GM21526 (cell line): Measurements from ENCODE around the gene CFAP97D2.
"Not testable (repeated sequence)": the region's sequence is repeated elsewhere in the genome, so short reads cannot be mapped to it uniquely, and the experiment has no call there.

Experiments used
- ATAC-seq: cut with Tn5 transposase; IDR thresholded peaks from one replicate; pipeline ENCODE4 v1.9.1; 2021; ENCODE audit warnings: moderate library complexity; ENCODE audit not compliant: unreplicated experiment, low FRiP score

CFAP97D2 gene

DNA sequence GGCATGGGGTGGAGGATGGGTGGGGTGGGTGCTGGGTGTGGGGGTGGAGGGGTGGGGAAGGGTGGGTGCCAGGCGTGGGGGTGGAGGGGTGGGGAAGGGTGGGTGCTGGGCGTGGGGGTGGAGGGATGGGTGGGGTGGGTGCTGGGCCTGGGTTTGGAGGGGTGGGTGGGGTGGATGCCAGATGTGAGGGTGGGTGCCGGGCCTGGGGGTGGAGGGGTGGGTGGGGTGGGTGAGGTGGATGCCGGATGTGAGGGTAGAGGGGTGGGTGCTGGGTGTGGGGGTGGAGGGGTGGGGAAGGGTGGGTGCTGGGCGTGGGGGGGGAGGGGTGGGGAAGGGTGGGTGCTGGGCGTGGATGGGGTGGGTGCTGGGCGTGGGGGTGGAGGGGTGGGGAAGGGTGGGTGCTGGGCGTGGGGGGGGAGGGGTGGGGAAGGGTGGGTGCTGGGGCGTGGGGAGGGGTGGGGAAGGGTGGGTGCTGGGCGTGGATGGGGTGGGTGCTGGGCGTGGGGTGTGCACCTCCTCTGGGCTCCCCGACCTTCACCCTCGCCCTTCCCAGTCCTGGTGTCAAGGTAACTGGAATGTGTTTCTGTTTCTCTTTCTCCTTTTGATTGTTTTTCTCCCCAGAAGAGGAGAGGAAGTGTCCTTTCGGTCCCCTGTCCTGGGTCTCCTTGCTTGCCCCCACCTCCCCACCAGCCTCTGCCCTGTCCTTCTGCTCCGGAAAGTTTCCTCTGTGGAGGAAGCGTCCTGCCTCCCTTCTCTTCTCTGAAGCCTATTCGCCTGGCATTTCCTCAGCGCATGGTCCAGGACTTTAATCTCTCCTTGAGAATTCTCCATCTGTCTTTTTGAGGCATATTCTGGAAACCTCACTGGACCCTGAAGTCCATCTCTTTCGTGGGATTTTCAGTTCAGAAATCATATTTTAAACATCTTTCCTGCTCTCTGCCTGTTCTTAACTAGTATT lies 22.9 kb upstream of the CFAP97D2 start:
- no peak for ATAC-seq

DNA sequence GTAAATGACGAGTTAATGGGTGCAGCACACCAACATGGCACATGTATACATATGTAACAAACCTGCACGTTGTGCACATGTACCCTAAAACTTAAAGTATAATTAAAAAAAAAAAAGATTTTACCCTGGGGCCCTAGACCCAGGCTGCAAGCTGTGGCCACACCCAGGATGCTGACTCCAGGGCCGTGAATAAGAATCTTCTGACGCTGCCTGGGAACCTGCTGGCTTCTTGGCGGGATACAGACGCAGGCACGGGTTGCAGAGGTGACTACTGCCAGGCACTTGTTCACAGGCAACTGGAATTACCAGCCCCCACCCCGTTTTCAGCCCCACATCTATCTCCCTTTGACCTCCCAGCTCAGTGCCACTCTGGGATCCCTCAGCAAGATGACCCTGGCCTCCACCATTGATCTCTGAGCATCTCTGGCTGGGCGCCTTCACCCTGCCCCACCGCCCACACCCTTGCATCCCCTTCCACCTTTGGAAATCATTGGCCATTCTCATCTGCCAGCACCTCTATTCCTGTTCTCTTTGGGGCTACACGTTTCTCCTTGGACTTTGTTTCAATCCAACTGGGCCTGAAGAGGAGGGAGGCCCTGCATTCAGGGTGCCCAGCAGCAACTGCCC lies 21.1 kb upstream of the CFAP97D2 start:
- ATAC-seq, result no peak

DNA sequence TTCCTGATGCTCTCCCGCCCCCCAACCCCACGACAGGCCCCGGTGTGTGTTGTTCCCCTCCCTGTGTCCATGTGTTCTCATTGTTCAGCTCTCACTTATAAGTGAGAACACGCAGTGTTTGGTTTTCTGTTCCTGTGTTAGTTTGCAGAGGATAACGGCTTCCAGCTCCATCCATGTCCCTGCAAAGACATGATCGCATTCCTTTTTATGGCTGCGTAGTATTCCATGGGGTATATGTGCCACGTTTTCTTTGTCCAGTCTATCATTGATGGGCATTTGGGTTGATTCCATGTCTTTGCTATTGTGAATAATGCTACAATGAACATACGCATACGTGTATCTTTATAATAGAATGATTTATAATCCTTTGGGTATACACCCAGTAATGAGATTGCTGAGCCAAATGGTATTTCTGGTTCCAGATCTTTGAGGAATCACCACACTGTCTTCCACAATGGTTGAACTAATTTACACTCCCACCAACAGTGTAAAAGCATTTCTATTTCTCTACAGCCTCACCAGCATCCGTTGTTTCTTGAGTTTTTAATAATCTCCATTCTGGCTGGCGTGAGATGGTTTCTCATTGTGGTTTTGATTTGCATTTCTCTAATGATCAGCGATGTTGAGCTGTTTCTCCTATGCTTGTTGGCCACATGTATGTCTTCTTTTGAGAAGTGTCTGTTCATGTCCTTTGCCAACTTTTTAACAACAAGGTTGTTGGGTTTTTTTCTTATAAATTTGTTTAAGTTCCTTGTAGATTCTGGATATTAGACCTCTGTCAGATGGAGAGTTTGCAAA lies 20.0 kb upstream of the CFAP97D2 start:
- ATAC-seq, result not testable (repeated sequence)

DNA sequence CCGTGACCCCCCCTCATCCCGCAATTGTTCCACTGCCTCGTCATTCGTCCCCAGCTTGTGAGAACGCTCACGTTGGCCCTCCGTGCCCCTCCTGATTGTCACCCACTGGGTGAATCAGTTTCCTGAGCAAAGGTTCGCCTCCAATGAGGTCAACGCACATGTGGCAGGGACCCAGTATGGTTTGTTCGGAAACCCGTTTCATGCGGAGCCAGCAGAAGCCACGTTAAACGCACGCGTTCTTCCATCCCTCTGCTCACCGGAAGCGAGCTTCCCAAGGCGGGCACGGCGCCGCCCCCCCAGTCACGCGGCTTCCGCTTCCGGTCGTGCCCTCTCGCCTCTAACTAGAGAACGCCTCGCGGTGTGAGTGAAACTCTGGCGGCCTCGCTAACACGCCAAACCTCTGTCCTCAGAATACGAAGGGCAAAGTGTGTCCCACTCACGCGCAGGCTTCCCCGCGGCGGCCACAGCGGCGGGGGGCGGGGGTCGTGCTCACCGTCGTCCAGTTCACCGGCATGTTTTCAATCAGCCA lies 18.0 kb upstream of the CFAP97D2 start:
- no peak for ATAC-seq

DNA sequence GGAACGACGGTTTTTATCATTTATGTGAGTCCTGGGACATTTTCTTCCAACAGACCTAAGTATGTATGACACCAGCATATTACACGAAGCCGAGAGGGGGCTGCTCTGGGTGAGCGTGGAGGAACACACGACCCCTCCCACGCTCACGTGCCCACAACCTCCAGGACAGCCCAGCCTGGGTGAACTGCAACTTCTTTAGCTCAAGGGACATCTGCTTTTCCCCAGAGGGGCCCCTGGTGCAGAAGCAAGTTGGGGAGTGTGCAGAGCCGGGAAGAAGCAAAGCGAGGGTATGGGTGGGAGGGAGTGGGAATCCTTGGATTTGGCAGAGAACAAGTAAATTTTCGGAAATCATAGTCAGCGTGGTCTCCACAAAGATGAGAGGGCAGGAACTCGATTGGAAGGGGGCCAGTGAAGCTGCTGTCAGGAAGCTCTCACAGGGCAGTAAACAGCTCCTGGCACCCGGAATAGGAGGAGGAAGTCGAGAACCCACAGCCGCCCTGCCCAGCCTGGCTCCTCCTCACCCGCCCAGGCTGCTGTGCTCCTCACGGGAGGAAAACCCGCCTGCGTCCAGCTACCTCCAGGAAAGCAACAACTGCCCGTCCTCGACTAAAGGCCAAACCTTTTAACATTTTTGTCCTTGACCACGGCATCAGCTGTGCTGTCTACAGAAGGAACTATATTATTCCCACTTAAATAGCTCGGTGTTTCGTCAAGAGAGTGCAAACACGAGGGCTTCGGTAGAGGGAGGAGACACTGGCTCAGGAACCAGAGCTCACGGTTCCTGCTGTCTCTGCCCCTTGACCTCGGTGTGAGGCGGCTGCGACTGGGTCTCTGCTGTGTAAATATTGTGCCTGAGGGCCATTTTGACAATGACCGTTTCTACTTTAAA lies 17.2 kb upstream of the CFAP97D2 start:
- no peak for ATAC-seq

DNA sequence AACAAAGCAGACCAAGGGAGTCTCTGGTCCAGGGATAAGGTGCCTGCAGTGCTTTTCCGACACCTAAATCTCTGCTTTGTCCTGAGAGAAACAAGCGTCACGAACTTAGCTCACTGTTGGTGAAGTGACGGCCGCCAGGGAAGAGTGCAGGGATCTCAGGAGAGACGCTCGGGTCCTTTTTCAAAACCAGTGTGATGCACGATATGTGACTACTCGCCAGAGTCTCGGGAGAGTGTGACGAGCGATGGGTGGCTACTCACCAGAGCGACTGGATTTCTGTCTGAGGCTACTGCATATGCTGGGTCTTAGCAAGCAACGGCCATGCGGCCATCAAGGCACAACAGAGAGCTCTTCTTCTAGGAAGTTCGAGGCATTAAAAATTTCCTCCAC lies 16.5 kb upstream of the CFAP97D2 start:
- ATAC-seq, result no peak

DNA sequence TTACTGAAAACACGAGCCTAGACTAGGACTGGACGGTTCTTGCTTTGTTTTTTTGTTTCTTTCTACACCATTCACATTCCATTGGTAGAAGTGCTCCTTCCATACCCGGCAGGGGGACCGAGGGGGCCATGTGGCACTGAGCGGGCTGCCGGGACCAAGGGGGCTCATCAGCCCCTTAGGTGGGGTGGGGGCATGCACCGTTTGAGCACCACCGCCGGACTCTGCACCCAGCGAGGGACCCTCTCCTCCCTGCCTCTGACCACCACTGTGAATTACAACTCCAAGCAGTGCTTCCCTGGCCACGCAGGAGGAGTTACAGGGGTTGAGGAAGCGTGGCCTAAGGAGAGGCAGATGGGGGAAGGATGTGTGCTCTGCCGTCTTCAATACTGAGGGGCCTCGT lies 15.0 kb upstream of the CFAP97D2 start:
- ATAC-seq, result no peak

DNA sequence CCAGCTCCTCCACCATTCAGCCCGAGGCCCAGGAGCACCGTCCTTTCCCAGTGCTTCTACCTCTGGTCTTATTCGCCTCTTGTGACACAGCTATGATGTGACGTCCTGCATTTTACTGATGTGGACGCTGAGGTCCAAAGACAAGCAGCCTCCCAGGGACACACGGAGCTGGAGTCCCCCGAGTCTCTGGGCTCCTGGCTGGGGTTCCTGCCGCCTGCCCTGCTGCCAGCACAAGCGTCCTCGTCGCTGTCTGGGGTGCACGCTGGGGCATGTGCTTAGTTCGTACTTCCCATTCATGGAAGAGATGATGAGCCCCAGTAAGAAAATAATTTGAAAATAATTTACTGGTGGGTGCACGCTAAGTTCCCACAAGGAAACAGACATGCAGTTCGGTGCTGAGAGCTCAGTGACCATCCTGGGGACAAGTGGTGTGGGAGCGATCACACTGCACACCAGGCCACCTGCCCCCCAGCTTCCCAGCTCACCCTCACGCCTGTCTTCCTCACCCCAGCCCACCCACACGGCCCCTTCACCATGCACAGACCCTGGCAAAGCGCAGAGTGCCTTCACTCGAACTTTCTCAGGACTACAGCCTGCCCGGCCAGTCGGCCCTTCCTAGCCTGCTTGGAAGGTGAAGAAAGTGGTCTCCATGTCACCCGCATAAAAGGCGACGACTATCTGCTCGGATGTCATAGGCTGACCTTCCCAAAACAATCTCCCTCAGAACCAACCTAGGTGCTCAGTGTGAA lies 14.2 kb upstream of the CFAP97D2 start:
- no peak for ATAC-seq

DNA sequence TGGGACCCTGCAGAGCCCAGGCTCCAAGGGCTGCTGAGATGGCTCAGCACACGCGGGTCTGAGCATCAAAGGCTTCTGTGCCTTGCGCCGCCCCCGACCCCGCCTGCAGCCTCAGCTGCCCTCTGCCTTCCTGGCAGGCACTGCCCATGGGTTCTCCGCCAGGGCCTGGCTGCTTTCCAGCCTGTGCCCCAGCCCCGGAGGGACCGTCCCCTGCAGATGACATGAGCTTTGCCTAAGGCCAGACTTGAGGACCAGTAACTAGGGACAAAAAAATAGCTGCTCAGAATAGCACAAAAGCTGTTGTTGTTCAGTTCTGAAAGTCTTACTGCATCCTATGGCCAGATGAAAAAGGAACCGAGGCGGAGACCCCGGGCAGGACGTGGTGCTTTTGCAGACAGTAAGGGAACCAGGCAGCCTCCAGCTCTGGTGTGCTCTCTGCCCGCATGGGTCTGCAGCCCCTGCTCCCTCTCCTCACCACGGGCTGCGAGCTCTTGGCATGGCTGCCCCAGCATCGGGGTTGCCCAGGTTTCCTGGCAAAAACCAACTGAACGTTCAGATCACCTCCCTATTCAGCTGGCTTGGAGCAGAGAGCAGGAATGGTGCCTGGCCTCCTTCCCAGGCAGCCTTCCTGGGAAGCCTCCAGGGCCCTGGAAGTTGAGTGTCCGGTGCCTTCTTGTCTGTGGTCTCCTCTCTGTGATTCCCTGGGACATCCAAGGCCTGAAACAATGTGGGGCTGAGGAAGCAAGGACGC lies 12.5 kb upstream of the CFAP97D2 start:
- ATAC-seq, result no peak

DNA sequence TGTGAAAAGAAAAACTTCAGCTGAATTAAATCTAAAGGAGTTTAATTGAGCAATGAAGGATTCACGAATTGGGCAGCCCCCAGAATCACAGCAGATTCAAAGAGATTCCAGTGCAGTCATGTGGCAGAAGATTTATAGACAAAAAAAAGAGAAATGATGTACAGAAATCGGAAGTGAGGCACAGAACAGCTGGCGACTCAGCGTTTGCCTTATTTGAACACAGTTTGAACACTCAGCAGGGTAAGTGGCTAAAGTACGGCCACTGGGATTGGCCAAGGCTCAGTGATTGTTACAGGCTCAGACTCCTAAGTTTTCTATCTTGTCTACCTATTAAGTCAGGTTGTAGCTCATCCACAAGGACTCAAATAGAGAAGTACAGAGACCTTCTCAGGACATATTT lies 11.6 kb upstream of the CFAP97D2 start:
- no peak for ATAC-seq

DNA sequence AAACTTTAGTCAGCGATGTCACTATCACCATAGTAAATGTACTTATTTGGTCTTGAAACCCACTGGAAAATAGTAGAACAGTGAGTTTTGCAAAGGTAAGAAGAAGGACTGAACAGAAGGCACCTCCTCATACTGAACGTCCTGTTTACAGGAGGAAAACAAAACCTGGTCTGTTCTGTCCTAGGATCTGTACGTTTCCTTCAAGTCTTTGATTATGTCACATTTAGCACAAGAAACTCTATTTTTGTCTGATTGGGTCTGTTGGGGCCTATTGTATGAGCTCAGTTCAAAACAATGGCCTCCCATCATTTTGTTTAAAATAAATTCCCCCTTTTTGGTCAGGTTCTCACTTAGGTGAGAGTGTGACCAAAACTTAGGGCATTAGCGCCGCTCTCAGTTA lies 11.2 kb upstream of the CFAP97D2 start:
- ATAC-seq, result no peak

DNA sequence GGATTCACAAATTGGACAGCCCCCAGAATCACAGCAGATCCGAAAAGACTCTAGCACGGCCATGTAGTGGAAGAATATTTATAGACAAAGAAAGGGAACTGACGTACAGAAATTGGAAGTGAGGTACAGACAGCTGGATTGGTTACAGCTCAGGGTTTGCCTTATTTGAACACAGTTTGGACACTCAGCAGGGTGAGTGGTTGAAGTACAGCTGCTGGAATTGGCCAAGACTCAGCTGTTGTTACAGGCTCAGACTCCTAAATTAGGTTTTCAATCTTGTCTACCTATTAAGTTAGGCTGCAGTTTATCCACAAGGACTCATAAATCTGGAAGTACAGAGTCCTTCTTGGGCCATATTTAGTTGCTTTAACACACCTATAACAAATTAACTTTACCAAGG lies 5.8 kb upstream of the CFAP97D2 start:
- no peak for ATAC-seq

DNA sequence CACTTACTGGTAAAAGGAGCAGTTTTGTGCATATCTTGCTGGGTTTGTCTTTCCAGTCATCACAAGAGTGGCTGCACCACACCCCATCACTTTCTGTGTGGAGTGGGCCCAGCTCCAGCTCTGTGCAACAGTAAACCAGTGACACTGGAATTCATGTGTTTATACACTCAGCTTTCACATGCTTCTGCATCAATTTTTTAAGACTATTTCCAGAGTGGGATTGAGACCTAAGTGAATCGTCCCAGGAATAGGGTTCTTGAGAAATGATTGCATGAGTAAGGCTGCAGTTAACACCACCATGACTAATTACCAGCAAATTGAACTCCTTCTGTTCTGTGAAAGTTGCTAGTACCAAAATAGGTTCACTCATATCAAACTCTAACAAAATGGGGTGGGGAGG lies 5.3 kb upstream of the CFAP97D2 start:
- no peak for ATAC-seq

DNA sequence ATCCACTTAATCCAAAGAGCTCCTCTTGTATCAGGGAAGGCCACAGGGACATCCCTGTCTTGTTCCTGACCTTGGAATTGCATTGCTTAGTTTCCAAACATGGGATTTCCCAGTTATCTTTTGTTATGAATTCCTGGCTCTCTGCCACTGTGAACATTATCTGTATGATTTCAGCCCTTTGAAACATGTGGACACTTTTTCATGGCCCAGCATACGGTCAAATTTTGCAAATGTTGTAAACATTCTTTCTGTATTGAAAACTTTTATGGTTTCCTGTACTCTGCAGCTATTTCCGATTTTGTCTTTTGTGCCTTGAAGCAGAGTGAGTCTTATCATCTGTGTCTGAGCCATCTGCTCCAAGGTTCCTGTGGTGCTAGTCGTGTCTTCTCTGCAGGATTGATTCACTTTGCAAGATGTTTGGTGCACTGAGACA lies 4.5 kb upstream of the CFAP97D2 start:
- no peak for ATAC-seq

DNA sequence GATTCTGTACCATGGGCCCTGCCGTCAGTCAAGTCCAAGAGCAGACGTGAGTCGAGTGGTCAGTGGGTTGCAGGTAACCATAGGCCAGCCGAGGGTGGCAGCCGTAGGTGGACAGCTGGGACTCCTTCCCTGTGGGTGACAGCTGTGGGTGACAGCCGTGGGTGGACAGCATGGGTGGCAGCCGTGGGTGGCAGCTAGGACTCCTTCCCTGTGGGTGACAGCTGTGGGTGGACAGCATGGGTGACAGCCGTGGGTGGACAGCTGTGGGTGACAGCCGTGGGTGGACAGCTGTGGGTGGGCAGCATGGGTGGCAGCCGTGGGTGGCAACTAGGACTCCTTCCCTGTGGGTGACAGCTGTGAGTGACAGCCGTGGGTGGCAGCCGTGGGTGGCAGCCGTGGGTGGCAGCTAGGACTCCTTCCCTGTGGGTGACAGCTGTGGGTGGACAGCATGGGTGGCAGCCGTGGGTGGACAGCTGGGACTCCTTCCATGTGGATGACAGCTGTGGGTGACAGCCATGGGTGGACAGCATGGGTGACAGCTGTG lies 2.6 kb upstream of the CFAP97D2 start:
- ATAC-seq, result not testable (repeated sequence)

DNA sequence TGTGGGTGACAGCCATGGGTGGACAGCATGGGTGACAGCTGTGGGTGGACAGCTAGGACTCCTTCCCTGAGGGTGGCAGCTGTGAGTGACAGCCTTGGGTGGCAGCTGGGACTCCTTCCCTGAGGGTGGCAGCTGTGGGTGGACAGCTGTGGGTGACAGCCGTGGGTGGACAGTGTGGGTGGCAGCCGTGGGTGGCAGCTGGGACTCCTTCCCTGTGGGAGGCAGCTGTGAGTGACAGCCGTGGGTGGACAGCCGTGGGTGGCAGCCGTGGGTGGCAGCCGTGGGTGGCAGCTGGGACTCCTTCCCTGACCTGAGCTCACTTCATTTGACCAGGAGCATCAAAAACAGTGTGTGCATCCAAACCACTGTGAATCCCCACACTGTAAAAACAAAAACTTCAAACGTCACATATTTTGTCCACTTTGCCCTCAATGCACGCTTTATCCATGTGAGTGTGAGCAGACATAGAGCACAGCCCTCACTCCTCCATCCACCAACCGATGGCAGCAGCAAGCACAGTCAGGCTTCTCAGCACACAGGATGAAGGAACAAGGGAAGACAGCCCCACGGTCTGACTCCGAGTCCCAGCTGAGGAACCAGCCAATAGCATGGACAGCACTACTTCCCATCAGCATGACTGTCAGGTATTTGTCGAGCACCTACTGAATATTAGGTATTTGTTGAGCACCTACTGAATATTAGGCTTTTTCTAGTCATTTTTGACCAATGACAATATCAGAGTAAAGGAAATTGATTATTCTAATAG lies 1.6 kb upstream of the CFAP97D2 start:
- ATAC-seq, result no peak

DNA sequence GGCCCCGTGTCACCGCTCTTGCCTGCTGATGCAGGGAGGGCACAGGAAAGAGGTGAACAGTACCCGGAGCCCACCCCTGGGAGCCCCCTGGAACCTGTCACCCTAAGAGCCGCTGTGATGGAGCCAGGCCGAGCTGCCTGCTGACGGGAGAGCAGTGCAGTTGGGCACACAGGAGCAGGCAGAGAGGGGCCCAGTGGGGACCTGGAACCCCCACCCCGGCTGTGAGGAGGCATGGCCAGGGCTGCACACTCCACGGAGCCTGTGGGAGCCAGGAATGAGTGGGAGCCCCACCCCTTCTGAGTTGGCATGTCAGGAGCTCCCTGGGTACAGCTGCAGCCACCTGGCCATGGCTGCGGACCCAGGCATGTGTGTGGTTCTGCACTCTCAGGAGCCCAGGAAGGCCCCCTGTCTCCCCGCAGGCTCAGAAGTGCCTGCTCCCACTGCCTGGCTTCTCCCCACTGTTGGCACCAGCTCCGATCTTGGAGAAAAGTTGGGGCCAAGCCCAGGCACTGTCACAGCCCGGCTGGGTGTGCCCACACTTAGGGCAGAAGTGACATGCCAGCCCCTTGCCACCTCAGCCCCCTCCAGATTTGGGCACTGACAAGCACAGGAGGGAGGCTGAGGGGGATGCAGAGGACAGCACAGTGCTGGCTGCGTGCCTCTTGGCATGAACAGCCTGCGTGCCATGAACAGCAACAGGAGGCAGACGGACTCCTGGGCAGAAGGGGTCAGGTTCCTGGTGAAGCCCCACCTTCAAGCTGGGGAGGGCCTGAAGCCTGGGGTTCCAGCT lies 6.3 kb downstream of the CFAP97D2 start:
- no peak for ATAC-seq
